GM13977 (cell line): Measurements from ENCODE around the gene SHISAL1.

Source experiments
- DNase-seq: peaks from one replicate; pipeline ENCODE4 v3.0.0; 2012; ENCODE audit warnings: low spot score
- in situ Hi-C: fragments of 300-500 bp; cut with MboI; formaldehyde crosslinking; loops from one replicate; pipeline ENCODE4 v1.12.0; 2022; ENCODE audit warnings: low sequenced_read_pairs, low pct_unique_long_range_greater_than_20kb, mixed read lengths, inconsistent platforms; ENCODE audit not compliant: unreplicated experiment
- TF ChIP-seq, protein P1 (sequence below): IDR thresholded peaks from 2 replicates; pipeline ENCODE4 v1.5.1; 2012; ENCODE audit warnings: mild to moderate bottlenecking, control low read depth; ENCODE audit not compliant: insufficient read depth; ENCODE audit errors: extremely low read depth, missing control alignments

SHISAL1 gene

DNA sequence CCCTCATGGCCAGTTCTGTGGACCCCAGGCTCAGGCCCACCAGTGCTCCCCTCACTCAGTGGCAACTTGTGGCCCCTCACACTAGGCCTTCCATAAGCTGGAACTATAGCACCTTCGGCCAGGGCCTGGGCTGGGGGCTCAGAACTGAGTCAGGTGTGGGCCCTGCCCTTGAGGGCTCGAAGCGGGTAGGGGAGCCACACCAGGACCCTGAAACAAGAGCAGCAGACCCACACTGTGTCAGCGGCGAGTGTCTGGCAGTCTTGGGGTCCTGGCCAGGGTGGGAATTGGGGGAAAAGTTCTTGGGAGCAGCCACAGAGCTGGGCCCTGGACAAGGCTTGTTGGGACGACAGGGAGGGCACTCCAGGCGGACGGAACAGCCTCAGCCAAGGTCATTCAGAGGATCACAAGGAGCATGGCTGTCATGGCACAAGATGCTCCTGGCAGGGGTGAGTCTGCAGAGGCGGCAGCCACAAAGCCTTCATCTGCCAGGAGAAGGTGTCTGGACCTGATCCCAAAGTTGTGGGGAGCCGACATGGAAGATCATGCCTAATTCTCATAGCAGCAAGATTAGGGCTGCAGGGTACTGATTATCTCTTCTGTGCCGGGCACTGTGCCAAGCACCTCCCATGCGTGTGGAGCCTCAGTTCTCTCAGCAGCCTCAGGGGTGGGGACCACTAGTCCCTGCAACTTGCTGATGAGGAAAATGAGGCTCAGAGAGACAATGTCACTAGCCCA lies 50.7 kb downstream of the SHISAL1 start:
- in situ Hi-C loops, result no loop called here
- TF ChIP-seq, protein P1, sequence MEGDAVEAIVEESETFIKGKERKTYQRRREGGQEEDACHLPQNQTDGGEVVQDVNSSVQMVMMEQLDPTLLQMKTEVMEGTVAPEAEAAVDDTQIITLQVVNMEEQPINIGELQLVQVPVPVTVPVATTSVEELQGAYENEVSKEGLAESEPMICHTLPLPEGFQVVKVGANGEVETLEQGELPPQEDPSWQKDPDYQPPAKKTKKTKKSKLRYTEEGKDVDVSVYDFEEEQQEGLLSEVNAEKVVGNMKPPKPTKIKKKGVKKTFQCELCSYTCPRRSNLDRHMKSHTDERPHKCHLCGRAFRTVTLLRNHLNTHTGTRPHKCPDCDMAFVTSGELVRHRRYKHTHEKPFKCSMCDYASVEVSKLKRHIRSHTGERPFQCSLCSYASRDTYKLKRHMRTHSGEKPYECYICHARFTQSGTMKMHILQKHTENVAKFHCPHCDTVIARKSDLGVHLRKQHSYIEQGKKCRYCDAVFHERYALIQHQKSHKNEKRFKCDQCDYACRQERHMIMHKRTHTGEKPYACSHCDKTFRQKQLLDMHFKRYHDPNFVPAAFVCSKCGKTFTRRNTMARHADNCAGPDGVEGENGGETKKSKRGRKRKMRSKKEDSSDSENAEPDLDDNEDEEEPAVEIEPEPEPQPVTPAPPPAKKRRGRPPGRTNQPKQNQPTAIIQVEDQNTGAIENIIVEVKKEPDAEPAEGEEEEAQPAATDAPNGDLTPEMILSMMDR, result no peak
- no peak for DNase-seq

GRCh38 chr22:44261164-44261860 lies 51.4 kb downstream of the SHISAL1 start:
- TF ChIP-seq, protein P1, result no peak
- DNase-seq, result no peak
- in situ Hi-C loops, result no loop called here

- no peak for DNase-seq
- in situ Hi-C loops, result no loop called here
- TF ChIP-seq, protein P1, result no peak
These were observed 52.3 kb downstream of the SHISAL1 start for GRCh38 chr22:44260216-44261035.

GRCh38 chr22:44259366-44260215 lies 53.2 kb downstream of the SHISAL1 start:
- TF ChIP-seq, protein P1, result no peak
- DNase-seq, result no peak

GRCh38 chr22:44256556-44257485 lies 55.9 kb downstream of the SHISAL1 start:
- TF ChIP-seq, protein P1, result no peak
- in situ Hi-C loops, result no loop called here
- no peak for DNase-seq

More at GRCh38 chr22:44259366-44260215, 53.2 kb downstream of the SHISAL1 start:
- in situ Hi-C loops, result no loop called here
